ENCODE measurements around the gene AP1M2.
A peak's percentile ranks its signal among the peaks of the same experiment; 100 is the strongest.
"Not testable (repeated sequence)": the region's sequence is repeated elsewhere in the genome, so short reads cannot be mapped to it uniquely, and the experiment has no call there.

The AP1M2 gene

GRCh38 chr19:10560154-10560553, 27.0 kb downstream of the AP1M2 start:
- DNase-seq: no peak

GRCh38 chr19:10557603-10558197, 29.4 kb downstream of the AP1M2 start:
- no peak for DNase-seq

GRCh38 chr19:10555610-10555973, 31.5 kb downstream of the AP1M2 start:
- DNase-seq: no peak

- no peak for DNase-seq
Measured at GRCh38 chr19:10554760-10555609, 32.1 kb downstream of the AP1M2 start.

DNA sequence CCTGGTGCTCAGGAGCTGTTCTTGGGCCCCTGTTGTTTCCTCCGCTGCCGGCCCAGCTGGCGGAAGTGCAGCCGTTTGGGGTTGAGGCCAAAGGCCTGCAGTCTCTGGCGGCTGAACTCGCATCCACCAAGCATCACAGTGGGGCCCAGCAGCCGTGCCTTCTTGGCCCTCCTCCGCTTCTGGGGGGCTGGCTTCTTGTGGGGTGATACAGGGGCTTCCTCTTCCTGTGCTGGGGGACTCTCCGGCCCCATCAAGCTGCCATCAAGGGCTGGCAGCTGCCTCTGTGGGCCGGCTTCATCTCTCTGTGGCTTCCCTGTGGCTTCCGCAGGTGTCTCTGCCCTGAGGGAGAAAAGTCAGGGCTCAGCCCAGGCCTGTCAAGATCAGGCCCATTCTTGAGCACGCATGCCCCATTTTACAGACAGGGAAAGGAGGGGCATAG, 33.1 kb downstream of the AP1M2 start:
- DNase-seq: no peak

DNA sequence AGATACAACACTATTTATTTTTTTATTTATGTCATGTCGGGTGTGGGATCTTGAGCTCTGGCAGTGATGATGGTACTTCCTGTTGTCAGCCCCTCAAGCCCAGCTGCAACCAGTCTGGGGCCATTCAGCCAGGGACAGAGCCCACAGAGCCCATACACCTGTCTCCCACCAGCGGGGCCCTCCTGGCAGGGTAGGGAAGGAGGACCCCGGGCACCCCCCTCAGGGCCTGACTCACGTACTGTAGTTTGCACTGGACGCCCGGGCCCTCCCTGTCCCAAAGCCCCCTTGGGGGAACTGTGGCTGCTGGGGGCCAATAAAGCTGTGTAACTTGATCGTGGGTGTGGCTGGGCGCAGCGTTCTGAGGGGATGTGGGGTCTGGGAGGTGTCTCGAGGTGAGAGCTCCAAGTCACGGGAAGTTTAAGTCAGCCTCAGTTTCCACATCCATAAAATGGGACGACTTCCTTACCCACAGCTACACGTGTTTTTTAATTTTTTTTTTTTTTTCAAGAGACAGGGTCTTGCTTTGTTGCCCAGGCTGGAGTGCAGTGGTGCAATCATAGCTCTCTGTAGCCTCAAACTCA, 33.9 kb downstream of the AP1M2 start:
- no peak for DNase-seq

- no peak for DNase-seq
Measured at GRCh38 chr19:10552510-10553053, 34.5 kb downstream of the AP1M2 start.

GRCh38 chr19:10551698-10552301, 35.3 kb downstream of the AP1M2 start:
- no peak for DNase-seq

- DNase-seq: not testable (repeated sequence)
Measured at GRCh38 chr19:10551006-10551405, 36.1 kb downstream of the AP1M2 start.

DNA sequence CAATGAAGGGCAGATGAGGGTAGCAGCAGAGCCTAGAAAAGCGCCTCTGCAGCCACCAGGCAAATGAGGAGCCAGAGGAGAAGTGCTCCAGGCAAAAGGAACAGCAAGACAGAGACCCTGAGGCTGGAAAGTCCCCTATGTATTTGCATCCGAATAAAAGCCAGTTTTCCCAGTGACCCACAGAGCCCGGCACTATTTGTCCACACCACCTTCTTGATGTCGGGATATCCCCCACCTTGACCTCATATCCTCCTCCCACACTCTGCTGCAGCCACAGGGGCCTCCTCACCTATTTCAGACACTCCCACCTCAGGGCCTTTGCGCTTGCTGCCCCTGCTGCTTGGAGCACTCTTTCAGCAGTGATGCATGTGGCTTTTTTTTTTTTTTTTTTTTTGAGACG, 36.8 kb downstream of the AP1M2 start:
- no peak for DNase-seq

DNA sequence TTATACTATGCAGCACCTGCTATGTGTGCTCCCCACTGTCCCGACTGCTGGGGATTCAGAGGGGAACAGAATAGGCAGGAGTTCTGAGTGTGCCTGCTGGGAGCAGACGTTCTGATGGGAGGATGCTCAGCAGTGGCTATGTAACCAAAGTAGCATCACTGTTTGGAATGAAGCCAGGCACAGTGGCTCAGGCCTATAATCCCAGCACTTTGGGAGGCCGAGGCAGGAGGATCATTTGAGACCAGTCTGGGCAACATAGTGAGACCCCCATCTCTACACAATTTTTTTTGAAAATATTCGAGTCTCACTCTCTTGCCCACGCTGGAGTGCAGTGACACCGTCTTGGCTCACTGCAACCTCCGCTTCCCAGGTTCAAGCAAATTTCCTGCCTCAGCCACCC, 37.4 kb downstream of the AP1M2 start:
- no peak for DNase-seq

GRCh38 chr19:10548746-10549276, 38.3 kb downstream of the AP1M2 start:
- DNase-seq: no peak

GRCh38 chr19:10546817-10547216, 40.3 kb downstream of the AP1M2 start:
- DNase-seq: no peak

DNA sequence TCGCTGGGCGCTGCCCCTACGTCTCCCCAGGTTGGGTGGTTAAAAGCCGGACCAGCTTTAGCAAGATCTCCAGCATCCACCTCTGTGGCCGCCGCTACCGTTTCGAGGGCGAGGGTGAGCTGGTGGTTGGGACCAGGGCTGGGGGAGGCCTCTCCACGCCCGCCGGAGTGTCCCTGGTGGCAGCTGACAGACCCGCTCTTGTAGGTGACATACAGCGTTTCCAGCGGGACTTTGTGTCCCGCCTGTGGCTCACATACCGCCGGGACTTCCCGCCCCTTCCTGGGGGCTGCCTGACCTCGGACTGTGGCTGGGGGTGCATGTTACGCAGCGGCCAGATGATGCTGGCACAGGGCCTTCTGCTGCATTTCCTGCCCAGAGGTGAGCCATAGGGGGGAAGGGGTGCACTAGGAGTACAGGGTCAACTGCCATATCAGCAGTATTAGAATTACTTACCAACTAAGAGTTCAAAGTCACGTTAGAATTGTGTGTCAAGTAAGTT, 42.3 kb downstream of the AP1M2 start:
- DNase-seq: no peak

DNA sequence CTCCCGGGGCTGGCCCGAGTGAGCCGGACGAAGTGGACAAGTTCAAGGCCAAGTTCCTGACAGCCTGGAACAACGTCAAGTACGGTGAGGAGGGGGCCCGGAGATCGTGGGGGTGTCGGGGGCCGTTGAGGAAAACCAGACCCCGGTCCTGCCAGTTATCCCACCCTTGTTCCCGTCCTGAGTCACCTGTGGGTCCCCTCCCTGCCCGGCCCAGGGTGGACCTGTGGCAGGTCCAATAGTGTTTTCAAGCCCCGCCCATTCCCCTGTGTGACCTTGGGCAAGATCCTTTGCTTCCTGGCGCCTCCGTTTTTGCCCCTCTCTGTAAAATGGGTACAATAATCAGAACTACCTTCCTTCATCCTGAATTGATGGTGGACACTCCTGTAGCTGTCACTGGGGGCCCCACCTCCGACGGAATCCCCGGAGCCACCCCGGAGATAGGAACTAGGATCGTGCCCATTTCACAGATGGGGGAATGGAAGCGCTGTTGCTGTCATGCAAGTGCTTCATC, 42.8 kb downstream of the AP1M2 start:
- no peak for DNase-seq

DNA sequence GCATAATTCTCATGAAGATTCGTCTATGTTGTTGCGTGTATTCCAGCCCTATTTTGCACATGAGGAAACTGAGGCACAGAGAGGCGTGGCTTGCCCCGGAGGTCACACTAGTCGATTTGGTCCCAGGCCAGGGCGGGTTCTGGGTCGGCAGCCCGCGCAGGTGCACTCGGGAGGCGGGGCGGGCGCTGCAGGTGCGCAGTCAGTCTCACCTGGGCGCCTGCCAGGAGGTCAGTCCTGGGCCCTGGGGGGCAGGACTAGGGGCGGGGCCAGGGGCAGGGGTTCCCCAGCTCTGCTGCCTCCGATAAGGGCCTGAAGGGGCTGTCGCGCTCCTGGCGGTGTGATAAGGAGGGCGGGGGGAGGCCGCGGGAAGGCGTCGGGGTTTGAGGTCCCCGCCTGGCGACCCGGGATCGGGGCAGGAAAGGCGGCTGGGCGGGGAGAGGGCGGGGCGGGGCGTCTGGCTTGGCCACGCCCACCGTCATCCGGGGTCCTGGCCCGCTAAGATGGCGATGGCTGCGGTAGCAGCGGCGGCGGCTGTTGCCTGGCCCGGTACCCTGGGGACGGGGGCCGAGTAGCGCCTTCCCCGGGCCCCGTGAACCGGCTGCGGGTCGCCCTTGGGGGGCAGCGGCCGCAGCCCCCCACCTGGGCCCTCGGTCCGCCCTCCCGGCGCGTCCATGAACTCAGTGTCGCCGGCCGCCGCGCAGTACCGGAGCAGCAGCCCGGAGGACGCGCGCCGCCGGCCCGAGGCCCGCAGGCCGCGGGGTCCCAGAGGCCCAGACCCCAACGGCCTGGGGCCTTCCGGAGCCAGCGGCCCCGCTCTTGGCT, 43.5 kb downstream of the AP1M2 start, which contains the start of gene ATG4D:
TSS of gene ATG4D (plus strand) at position 485 of the 822 bp plus-strand sequence. CDS start at position 672, 187 bp downstream.
- peak; percentile 56 for DNase-seq

DNA sequence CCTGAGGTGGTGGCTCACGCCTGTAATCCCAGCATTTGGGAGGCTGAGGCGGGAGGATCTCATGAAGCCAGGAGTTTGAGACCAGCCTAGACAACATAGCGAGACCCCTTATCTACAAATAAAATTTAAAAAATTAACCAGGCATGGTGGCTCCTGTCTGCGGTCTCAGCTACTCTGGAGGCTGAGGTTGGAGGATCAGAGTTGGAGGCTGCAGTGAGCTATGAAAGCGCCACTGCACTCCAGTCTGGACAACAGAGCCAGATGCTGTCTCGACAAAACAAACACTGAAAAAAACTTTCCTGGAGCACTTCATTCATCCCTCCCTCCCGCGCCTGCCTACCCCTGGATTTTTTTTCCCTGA, 44.1 kb downstream of the AP1M2 start:
- no peak for DNase-seq

DNA sequence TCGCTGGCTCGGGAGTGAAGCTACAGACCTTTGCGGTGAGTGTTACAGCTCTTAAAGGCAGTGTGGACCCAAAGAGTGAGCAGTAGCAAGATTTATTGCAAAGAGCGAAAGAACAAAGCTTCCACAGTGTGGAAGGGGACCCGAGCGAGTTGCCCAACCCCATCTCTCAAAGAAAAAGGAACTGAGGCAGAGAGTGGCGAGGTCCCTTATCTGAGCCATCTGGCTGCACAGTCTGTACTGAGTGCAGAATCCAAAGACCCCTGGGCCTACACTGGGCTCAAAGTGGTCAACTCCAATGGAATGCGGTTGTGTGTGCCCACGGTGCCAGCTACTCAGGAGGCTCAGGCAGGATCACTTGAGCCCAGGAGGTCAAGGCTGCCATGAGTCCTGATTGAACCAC, 48.1 kb downstream of the AP1M2 start:
- DNase-seq: not testable (repeated sequence)

DNA sequence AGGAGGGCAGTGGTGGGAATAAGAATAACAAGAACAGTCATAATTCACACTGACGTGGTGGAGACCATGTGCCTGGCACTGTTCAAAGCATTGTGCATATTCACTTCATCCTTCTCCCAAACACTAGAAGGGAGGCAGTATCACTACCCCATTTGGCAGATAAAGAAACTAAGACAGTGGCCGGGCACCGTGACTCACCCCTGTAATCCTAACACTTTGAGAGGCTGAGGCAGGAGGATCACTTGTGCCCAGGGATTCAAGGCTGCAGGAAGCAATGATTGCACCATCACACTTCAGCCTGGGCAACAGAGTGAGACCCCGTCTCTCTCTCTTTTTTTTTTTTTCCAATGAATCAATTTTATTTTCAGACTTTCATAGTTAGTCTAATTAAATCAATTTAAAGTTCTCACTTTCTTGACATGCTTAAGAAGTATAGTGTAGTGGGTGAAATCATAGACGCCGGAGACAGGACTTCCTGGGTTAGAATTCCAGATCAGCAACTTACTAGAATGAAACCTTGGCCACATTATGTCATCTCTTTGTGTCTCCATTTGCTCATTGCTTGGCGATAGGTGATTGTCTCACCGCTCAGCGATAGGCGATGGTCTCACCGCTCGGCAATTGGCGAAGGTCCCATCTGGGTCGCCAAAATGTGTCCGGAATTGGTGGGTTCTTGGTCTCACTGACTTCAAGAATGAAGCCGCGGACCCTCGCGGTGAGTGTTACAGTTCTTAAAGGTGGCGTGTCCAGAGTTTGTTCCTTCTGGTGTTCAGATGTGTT, 48.7 kb downstream of the AP1M2 start:
- no peak for DNase-seq

- DNase-seq: no peak
Measured at GRCh38 chr19:10537668-10538067, 49.4 kb downstream of the AP1M2 start.

GRCh38 chr19:10535613-10536012, 51.5 kb downstream of the AP1M2 start:
- DNase-seq: no peak
